Mononuclear cell (primary cell): ENCODE results near the gene UGT2A2. TPM values are rescaled to one million over a fixed set of nuclear protein-coding genes. Genes with fewer than 3 reads are reported as not detected.

ENCODE experiments used
- H3K27me3 ChIP-seq: 2 replicates; pipeline ENCODE4 v1.6.0; 2011; ENCODE audit warnings: low read length, control low read depth; ENCODE audit not compliant: insufficient read depth
- H3K4me1 ChIP-seq: 2 replicates; pipeline ENCODE4 v1.5.1; 2011; ENCODE audit warnings: mild to moderate bottlenecking, low read length, control low read depth; ENCODE audit not compliant: insufficient read depth
- H3K4me3 ChIP-seq: 2 replicates; pipeline ENCODE4 v1.5.1; 2011; ENCODE audit warnings: mild to moderate bottlenecking, low read length, moderate library complexity
- H3K9me3 ChIP-seq: 2 replicates; pipeline ENCODE4 v1.5.1; 2011; ENCODE audit warnings: low read depth, mild to moderate bottlenecking, control low read depth, low read length
- total RNA-seq: library from RNA; depleted of rRNA; stranded (reverse); fragments of >200 nt; gene quantifications from one replicate; pipeline ENCODE4 v1.2.3, GENCODE V29; 2012

Gene UGT2A2
- total RNA-seq, 1 donor = not detected

DNA sequence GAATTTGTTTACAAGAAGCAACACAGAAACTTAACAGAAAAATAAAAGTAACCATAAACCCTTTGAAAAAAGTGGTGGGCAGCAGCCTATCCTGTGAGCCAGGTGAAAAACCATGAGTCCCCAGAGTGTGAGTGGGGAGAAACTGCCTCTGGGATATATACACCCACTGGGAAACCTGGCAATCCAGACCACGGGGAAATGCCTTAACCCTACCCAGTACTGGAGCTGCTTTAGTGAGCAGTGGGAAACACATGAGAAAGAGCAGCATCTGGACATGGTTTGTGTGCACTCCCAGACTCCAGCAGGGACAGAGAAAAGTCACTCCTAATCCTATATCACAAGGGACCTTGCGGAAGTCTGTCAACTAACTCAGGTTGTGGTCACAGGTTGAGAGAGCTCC is 39.4 kb downstream of the UGT2A2 start:
- Histone ChIP-seq H3K9me3 (no peaks in the 10 kb centered on the region), H3K4me1 (no peaks in the 10 kb centered on the region), H3K4me3 (no peak overlapping the region), H3K27me3 (no peaks in the 10 kb centered on the region)

DNA sequence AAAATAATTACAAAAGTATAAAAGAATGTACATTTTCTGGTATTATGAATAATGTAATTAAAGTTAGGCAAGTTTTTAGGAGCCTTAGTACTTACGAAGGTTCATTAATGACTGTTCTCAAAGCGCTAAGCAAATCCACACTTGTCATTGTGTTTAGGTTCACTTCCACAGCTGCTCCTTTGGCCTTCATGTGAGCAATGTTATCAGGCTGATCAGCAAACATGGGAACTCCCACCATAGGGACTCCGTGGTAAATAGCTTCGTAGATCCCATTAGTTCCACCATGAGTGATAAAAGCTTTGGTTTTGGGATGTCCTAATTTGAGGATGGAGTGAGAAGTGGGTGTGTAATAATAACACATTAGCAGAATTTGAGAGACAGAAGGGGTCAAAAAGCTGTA is 45.1 kb downstream of the UGT2A2 start:
- H3K4me1 ChIP-seq = no peaks in the 10 kb centered on the region
- no peaks in the 10 kb centered on the region for H3K27me3 ChIP-seq
- no peak overlapping the region for H3K4me3 ChIP-seq
- no peaks in the 10 kb centered on the region for H3K9me3 ChIP-seq

DNA sequence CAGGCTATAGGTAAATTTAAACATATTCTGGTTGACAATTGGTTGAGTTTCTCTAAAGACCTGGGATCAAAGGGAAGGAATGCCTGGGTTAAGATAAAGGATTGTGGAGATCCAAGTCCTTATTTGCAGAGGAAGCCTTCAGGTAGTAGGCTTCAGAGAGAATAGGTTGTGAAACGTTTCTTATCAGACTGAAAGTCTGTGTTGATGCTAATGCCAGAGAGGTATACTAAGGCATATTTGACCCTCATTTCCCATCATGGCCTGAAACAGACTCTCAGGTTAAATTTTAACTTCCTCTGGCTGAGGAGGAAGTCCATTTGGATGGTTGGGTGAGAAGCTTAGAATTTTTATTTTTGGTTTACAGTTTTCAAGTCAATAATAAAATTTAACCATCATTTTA is 48.1 kb downstream of the UGT2A2 start:
- Histone ChIP-seq H3K4me3 (no peak overlapping the region), H3K27me3 (no peaks in the 10 kb centered on the region), H3K4me1 (no peaks in the 10 kb centered on the region), H3K9me3 (no peaks in the 10 kb centered on the region)

DNA sequence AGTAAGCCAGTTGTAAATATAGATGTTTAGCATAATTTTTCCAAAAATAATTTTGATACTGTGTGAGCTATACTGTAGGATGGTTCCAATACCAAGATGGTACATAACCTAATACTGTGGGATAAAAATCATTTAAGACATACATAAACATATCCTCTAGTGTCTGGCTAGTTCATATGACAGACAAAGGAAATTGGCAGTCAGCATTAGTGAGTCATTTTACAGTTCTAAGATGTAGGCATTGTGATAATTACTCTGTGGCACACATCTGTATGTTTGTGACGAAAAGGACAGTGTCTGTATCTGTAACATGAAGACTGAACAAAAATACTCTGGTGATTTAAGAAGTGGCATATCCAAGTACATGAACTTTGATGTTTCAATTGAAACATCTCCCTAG is 49.6 kb downstream of the UGT2A2 start:
- Histone ChIP-seq H3K9me3 (no peaks in the 10 kb centered on the region), H3K4me1 (no peaks in the 10 kb centered on the region), H3K27me3 (no peaks in the 10 kb centered on the region), H3K4me3 (no peak overlapping the region)

- Histone ChIP-seq H3K4me3 (no peak overlapping the region), H3K9me3 (no peaks in the 10 kb centered on the region), H3K27me3 (no peaks in the 10 kb centered on the region), H3K4me1 (no peaks in the 10 kb centered on the region)
Observed at GRCh38 chr4:69584135-69584534, 55.3 kb downstream of the UGT2A2 start.

DNA sequence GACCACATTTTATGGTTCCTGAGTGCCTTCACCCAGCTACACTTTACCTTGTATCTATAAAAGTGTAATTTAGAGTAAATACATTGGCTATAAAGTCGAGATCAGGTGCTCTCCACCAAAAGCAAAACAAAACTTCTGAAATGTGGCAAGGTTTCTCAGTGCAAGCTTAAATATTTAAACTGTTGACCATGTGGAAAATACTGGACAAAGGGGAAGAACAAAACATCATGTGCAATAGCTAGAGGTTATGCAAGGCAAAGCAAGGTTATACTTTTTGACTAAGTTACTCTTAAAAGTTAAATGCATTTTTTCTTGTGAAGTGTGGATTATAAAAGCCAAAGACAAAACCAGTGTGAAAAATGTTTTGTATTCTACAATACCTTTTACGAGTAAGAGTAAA is 55.9 kb downstream of the UGT2A2 start:
- H3K4me3 ChIP-seq = no peak overlapping the region
- no peaks in the 10 kb centered on the region for H3K9me3 ChIP-seq

GRCh38 chr4:69577245-69577644 is 62.2 kb downstream of the UGT2A2 start:
- H3K27me3 ChIP-seq = no peaks in the 10 kb centered on the region
- H3K4me1 ChIP-seq = no peaks in the 10 kb centered on the region
- H3K9me3 ChIP-seq = no peaks in the 10 kb centered on the region
- H3K4me3 ChIP-seq = no peak overlapping the region

More for the DNA sequence above, 55.9 kb downstream of the UGT2A2 start:
- Histone ChIP-seq H3K4me1 (no peaks in the 10 kb centered on the region), H3K27me3 (no peaks in the 10 kb centered on the region)

DNA sequence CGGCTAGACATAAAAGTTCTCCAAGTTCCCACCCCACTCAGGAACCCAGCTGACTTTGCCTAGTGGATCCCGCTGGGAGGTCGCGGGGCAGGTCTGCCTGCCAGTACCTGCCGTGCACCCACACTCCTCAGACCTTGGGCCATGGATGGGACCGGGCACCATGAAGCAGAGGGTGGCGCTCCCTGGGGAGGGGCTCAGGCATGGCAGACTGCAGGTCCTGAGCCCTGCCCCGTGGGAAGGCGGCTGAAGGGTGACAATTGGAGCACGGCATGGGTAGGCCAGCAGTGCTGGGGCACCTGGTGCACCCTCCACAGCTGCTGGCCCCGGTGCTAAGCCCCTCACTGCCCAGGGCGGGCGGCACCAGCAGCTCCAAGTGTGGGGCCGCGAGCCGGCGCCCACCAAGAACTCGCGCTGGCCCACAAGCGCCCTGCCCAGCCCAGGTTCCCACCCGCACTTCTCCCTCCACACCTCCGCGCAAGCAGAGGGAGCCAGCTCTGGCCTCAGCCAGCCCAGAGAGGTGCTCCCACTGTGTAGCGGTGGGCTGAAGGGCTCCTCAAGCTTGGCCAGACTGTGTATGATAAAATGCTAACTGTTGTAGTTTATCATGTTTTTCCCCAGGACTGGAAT is 63.1 kb downstream of the UGT2A2 start:
- Histone ChIP-seq H3K9me3 (no peaks in the 10 kb centered on the region), H3K4me3 (no peak overlapping the region), H3K4me1 (no peaks in the 10 kb centered on the region), H3K27me3 (no peaks in the 10 kb centered on the region)

GRCh38 chr4:69568787-69569186 is 70.7 kb downstream of the UGT2A2 start:
- Histone ChIP-seq H3K4me1 (no peaks in the 10 kb centered on the region), H3K9me3 (no peaks in the 10 kb centered on the region), H3K27me3 (no peaks in the 10 kb centered on the region), H3K4me3 (no peak overlapping the region)

DNA sequence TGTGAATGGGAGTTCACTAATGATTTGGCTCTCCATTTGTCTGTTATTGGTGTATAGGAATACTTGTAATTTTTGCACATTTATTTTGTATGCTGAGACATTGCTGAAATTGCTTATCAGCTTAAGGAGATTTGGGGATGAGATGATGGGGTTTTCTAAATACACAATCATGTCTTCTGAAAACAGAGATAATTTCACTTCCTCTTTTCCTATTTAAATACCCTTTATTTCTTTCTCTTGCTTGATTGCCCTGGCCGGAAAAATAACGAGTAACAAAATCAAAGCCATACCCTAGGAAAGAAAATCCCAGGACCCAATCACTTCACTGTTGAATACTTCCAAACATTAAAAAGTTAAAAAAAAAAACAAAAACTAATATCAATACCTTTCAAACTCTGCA is 76.0 kb downstream of the UGT2A2 start:
- H3K4me3 ChIP-seq = no peak overlapping the region
- H3K9me3 ChIP-seq = no peaks in the 10 kb centered on the region
- no peaks in the 10 kb centered on the region for H3K27me3 ChIP-seq
- no peaks in the 10 kb centered on the region for H3K4me1 ChIP-seq

GRCh38 chr4:69549651-69550050 is 89.8 kb downstream of the UGT2A2 start:
- H3K4me3 ChIP-seq = no peak overlapping the region
- H3K9me3 ChIP-seq = no peaks in the 10 kb centered on the region
- H3K4me1 ChIP-seq = no peaks in the 10 kb centered on the region
- no peaks in the 10 kb centered on the region for H3K27me3 ChIP-seq

DNA sequence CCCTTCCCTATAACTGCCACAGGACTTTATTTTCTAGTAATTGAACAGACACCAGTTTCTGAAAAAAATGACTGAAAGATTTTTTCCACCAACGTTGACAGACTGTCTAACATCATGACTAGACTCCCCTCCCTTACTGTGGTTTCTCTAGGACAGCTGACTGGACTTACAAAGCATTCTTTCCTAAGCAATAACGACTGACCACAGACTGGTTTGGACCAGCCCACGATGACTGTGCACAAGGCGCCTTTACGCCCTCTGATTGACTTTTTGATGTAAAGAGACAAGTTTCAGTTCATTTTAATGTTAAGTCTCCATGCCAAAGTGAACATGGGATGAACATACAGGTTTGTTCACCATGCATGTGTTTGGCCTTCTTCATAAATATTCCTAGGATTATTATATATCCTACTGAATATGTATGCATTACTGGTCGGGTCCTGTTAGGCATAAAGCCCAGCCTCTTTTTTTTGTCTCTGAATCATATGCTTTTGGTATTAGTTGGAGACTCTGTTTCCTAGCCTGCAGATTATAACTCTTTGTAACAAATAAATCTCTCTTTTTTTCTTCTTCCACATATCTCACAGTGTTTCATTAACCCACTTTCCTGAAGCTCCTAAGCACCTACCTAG is 93.2 kb downstream of the UGT2A2 start:
- Histone ChIP-seq H3K4me1 (no peaks in the 10 kb centered on the region), H3K9me3 (no peaks in the 10 kb centered on the region), H3K27me3 (no peaks in the 10 kb centered on the region), H3K4me3 (no peak overlapping the region)

Other genes with a start within 250 kb of the UGT2A2 start
- not detected for gene UGT2B4, start 143.7 kb downstream of the UGT2A2 start, total RNA-seq
- not detected for gene UGT2A1, start 13.6 kb upstream of the UGT2A2 start, total RNA-seq
- 8.1 TPM for gene SULT1B1, start 121.0 kb upstream of the UGT2A2 start, total RNA-seq
- not detected for gene SULT1E1, start 220.5 kb upstream of the UGT2A2 start, total RNA-seq